HepG2 (cell line): Measurements from ENCODE around the gene RPEL1. TPM values are rescaled to one million over a fixed set of nuclear protein-coding genes. Genes with fewer than 3 reads are reported as not detected.
A peak's percentile ranks its signal among the peaks of the same experiment; 100 is the strongest.

Experiments used
- DBP ChIP-seq: sonication (generic); formaldehyde crosslinking; IDR thresholded peaks from 2 replicates; pipeline ENCODE4 v1.4.0; 2020; ENCODE audit warnings: missing genetic modification reagents; ENCODE audit errors: not compliant biosample characterization
- E2F5 ChIP-seq: sonication (generic); formaldehyde crosslinking; conservative IDR thresholded peaks from 2 replicates; pipeline ENCODE4 v1.4.0; 2020; ENCODE audit warnings: missing genetic modification reagents
- GPN1 ChIP-seq: sonication (generic); formaldehyde crosslinking; IDR thresholded peaks from 2 replicates; pipeline ENCODE4 v1.5.1; 2020; ENCODE audit warnings: missing genetic modification reagents, borderline replicate concordance
- JDP2 ChIP-seq: sonication (generic); formaldehyde crosslinking; IDR thresholded peaks from 2 replicates; pipeline ENCODE4 v1.8.1; 2022; ENCODE audit warnings: missing genetic modification reagents, borderline replicate concordance
- MBD4 ChIP-seq: IDR thresholded peaks from 2 replicates; pipeline ENCODE4 v1.6.1; 2012; ENCODE audit warnings: low read length, inconsistent platforms, borderline replicate concordance
- NFKB2 ChIP-seq: sonication (generic); formaldehyde crosslinking; IDR thresholded peaks from 2 replicates; pipeline ENCODE4 v1.4.0; 2020; ENCODE audit warnings: missing genetic modification reagents, borderline replicate concordance
- PHB2 ChIP-seq: fragments of 450-650 bp; IDR thresholded peaks from 2 replicates; pipeline ENCODE4 v1.6.1; 2018; ENCODE audit not compliant: partially characterized antibody
- SALL2 ChIP-seq: sonication (generic); formaldehyde crosslinking; IDR thresholded peaks from 2 replicates; pipeline ENCODE4 v1.8.1; 2023; ENCODE audit warnings: mild to moderate bottlenecking, missing genetic modification reagents, inconsistent platforms
- ZMAT5 ChIP-seq: sonication (generic); formaldehyde crosslinking; IDR thresholded peaks from 2 replicates; pipeline ENCODE4 v1.5.0; 2020; ENCODE audit warnings: mild to moderate bottlenecking, low read depth, missing genetic modification reagents, borderline replicate concordance
- ZNF598 ChIP-seq: sonication (generic); formaldehyde crosslinking; IDR thresholded peaks from 2 replicates; pipeline ENCODE4 v1.5.1; 2020; ENCODE audit warnings: mild to moderate bottlenecking, missing genetic modification reagents, borderline replicate concordance
- ZSCAN20 ChIP-seq: sonication (generic); formaldehyde crosslinking; IDR thresholded peaks from 2 replicates; pipeline ENCODE4 v1.4.0; 2020; ENCODE audit warnings: missing genetic modification reagents, mild to moderate bottlenecking, borderline replicate concordance
- polyA plus RNA-seq, 8 experiments: library from polyadenylated mRNA; depleted of rRNA in 3 of 8; stranded (reverse) in 7 of 8; unstranded in 1 of 8; fragments of >200 nt; fragmentation: Illumina TruSeq in 4 of 8; extraction: Trizol in 4 of 8; gene quantifications; 2 replicates each; pipeline versions ENCODE4 v1.2.1 to v1.2.3, GENCODE V29; 2011 to 2016; ENCODE audit warnings: low read depth in 4 of 8, missing spikeins in 1 of 8, mixed read lengths in 1 of 8; ENCODE audit not compliant: insufficient read depth in 1 of 8
- total RNA-seq, 5 experiments: library from RNA; depleted of rRNA; stranded (reverse); fragments of >200 nt; fragmentation: Illumina TruSeq; extraction: Trizol; gene quantifications; 2 replicates each; pipeline ENCODE4 v1.2.3, GENCODE V29; 2016; ENCODE audit warnings: low read depth in 1 of 5
- TF ChIP-seq, protein P1 (sequence below), 2 experiments: IDR thresholded peaks; 2 replicates each; pipeline ENCODE4 v1.6.1; 2011 to 2012; ENCODE audit warnings: low read length in 2 of 2, borderline replicate concordance in 1 of 2, low read depth in 1 of 2, mild to moderate bottlenecking in 1 of 2, moderate library complexity in 1 of 2
- TF ChIP-seq, protein P2 (sequence below): conservative IDR thresholded peaks from 2 replicates; pipeline ENCODE4 v1.6.1; 2018; ENCODE audit warnings: missing genetic modification reagents
- TF ChIP-seq, protein P3 (sequence below): fragments of 450-650 bp; IDR thresholded peaks from 2 replicates; pipeline ENCODE4 v1.6.1; 2017
- TF ChIP-seq, protein P4 (sequence below): sonication (generic); formaldehyde crosslinking; IDR thresholded peaks from 2 replicates; pipeline ENCODE4 v1.4.0; 2020; ENCODE audit warnings: missing genetic modification reagents, borderline replicate concordance

The RPEL1 gene
- total and polyA plus RNA-seq, 2 of the 13 experiments (the other 11 are each of a cell fraction or from before 2014, with no cell fraction given): 0.04 to 0.07 TPM

- TF ChIP-seq, protein P1, sequence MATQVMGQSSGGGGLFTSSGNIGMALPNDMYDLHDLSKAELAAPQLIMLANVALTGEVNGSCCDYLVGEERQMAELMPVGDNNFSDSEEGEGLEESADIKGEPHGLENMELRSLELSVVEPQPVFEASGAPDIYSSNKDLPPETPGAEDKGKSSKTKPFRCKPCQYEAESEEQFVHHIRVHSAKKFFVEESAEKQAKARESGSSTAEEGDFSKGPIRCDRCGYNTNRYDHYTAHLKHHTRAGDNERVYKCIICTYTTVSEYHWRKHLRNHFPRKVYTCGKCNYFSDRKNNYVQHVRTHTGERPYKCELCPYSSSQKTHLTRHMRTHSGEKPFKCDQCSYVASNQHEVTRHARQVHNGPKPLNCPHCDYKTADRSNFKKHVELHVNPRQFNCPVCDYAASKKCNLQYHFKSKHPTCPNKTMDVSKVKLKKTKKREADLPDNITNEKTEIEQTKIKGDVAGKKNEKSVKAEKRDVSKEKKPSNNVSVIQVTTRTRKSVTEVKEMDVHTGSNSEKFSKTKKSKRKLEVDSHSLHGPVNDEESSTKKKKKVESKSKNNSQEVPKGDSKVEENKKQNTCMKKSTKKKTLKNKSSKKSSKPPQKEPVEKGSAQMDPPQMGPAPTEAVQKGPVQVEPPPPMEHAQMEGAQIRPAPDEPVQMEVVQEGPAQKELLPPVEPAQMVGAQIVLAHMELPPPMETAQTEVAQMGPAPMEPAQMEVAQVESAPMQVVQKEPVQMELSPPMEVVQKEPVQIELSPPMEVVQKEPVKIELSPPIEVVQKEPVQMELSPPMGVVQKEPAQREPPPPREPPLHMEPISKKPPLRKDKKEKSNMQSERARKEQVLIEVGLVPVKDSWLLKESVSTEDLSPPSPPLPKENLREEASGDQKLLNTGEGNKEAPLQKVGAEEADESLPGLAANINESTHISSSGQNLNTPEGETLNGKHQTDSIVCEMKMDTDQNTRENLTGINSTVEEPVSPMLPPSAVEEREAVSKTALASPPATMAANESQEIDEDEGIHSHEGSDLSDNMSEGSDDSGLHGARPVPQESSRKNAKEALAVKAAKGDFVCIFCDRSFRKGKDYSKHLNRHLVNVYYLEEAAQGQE (IDR thresholded peaks at IDR 0.05; ENCODE audit: borderline replicate concordance in 1 of 2, low read depth in 1 of 2, low read length in 2 of 2): peak; percentile 97 to 99
- no peak for TF ChIP-seq PHB2
- TF ChIP-seq, protein P2, sequence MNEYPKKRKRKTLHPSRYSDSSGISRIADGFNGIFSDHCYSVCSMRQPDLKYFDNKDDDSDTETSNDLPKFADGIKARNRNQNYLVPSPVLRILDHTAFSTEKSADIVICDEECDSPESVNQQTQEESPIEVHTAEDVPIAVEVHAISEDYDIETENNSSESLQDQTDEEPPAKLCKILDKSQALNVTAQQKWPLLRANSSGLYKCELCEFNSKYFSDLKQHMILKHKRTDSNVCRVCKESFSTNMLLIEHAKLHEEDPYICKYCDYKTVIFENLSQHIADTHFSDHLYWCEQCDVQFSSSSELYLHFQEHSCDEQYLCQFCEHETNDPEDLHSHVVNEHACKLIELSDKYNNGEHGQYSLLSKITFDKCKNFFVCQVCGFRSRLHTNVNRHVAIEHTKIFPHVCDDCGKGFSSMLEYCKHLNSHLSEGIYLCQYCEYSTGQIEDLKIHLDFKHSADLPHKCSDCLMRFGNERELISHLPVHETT (CRISPR knock-in tag): peak; percentile 2; the same call in 1 of the 2 replicates
- no peak for TF ChIP-seq MBD4
- no peak for TF ChIP-seq E2F5 (CRISPR knock-in tag)
- 0 out of 2 replicates have a peak, but pooled peaks have one; percentile 35 for TF ChIP-seq ZSCAN20 (CRISPR knock-in tag)
- no peak for TF ChIP-seq NFKB2
- TF ChIP-seq GPN1: 0 out of 2 replicates have a peak, but pooled peaks have one; percentile 51
- TF ChIP-seq, protein P3, sequence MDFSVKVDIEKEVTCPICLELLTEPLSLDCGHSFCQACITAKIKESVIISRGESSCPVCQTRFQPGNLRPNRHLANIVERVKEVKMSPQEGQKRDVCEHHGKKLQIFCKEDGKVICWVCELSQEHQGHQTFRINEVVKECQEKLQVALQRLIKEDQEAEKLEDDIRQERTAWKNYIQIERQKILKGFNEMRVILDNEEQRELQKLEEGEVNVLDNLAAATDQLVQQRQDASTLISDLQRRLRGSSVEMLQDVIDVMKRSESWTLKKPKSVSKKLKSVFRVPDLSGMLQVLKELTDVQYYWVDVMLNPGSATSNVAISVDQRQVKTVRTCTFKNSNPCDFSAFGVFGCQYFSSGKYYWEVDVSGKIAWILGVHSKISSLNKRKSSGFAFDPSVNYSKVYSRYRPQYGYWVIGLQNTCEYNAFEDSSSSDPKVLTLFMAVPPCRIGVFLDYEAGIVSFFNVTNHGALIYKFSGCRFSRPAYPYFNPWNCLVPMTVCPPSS: no peak
- TF ChIP-seq DBP: peak; percentile 90
- TF ChIP-seq, protein P4, sequence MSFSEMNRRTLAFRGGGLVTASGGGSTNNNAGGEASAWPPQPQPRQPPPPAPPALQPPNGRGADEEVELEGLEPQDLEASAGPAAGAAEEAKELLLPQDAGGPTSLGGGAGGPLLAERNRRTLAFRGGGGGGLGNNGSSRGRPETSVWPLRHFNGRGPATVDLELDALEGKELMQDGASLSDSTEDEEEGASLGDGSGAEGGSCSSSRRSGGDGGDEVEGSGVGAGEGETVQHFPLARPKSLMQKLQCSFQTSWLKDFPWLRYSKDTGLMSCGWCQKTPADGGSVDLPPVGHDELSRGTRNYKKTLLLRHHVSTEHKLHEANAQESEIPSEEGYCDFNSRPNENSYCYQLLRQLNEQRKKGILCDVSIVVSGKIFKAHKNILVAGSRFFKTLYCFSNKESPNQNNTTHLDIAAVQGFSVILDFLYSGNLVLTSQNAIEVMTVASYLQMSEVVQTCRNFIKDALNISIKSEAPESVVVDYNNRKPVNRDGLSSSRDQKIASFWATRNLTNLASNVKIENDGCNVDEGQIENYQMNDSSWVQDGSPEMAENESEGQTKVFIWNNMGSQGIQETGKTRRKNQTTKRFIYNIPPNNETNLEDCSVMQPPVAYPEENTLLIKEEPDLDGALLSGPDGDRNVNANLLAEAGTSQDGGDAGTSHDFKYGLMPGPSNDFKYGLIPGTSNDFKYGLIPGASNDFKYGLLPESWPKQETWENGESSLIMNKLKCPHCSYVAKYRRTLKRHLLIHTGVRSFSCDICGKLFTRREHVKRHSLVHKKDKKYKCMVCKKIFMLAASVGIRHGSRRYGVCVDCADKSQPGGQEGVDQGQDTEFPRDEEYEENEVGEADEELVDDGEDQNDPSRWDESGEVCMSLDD (CRISPR knock-in tag): 0 out of 2 replicates have a peak, but pooled peaks have one; percentile 38
- TF ChIP-seq ZNF598 (CRISPR knock-in tag): no peak
- no peak; the same call in 1 of the 2 replicates for TF ChIP-seq JDP2 (CRISPR knock-in tag)
- TF ChIP-seq SALL2 (CRISPR knock-in tag): peak; percentile 66; the same call in 1 of the 2 replicates
- no peak for TF ChIP-seq ZMAT5 (CRISPR knock-in tag)
These were observed 20.1 kb downstream of the RPEL1 start (continued) for GRCh38 chr10:103265717-103266329.
